GM23248 (cell line): ENCODE results near the gene EPHA1.

Experiments used
- EZH2 ChIP-seq: fragments of 200-600 bp; sonication (generic); IDR thresholded peaks from 2 replicates; pipeline ENCODE4 v1.6.1; 2018; ENCODE audit warnings: antibody characterized with exemption, mild to moderate bottlenecking; ENCODE audit not compliant: insufficient read depth, poor library complexity, severe bottlenecking
- EZH2phosphoT487 ChIP-seq: fragments of 200-600 bp; sonication (generic); IDR thresholded peaks from 2 replicates; pipeline ENCODE4 v1.6.1; 2018; ENCODE audit warnings: antibody characterized with exemption, moderate library complexity, mild to moderate bottlenecking, low read depth; ENCODE audit not compliant: insufficient read depth

DNA sequence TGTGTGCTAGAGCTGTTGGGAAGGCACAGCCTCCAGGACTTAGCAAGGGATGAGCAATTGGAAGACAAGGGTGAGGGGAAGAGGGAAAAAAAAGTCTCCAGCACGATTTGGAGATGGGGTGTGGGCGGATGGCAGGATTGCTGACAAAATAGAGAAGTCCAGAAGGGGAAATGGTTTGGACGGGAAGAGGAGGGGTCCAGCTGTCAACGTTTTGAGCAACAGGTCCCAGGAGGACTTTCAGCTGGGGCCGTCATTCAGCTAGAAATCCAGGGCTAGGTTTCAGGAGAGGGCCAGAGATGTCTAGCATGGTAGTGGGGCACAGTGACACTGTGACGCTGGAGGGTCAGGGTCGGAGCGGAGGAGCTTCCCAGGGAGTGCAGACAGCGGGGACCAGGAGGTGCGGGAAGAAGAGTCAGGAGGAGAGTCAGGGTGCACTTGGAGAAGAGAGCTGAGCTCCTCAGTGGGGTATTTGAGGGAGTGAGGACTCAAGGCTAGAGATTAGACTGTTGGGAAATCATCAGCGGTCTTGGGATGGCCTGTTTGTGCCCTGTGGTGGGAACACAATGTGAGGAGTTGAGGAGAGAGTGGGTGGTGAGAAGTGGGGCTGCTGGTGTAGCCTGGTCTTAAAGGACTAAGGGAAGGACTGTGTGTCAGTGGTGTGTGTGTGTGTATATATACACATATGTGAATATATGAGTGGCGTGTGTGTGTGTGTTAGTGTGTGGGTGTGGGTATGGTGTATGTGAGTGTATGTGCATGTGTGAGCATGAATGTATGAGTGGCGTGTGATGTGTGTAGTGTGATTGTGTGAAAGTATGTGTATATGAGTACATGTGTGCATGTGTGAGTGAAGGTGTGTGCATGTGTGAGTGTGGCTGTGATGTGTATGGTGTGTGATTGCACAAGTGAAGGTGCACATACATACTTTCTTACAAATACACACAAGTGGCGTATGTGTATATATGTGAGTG, 23.7 kb downstream of the EPHA1 start:
- TF ChIP-seq EZH2phosphoT487 = no peak
- no peak for TF ChIP-seq EZH2
